Measurements from ENCODE around the gene PHTF1.

The PHTF1 gene

DNA sequence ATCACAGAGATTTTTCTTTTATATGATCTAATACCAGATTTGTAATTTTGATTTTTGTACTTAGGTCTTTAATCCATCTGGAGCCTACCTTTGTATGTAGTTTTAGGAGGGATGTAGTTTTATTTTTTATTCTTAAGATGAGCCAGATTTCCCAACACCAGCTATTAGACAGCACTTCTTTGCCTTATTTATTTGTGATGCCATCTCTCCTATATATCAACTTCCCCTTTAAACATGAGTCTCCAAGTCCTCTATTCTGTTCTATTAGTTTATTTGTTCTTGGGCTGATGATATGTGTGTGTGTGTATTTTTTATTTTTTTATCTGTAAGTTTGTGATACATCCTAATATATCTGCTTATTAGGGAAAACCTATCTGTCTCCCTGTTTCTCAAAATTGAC is 94.2 kb downstream of the PHTF1 start:
- DNase-seq (ENCODE audit: low spot score) = no peak

GRCh38 chr1:113663165-113663951 is 95.9 kb downstream of the PHTF1 start:
- no peak for DNase-seq (ENCODE audit: low spot score)

DNA sequence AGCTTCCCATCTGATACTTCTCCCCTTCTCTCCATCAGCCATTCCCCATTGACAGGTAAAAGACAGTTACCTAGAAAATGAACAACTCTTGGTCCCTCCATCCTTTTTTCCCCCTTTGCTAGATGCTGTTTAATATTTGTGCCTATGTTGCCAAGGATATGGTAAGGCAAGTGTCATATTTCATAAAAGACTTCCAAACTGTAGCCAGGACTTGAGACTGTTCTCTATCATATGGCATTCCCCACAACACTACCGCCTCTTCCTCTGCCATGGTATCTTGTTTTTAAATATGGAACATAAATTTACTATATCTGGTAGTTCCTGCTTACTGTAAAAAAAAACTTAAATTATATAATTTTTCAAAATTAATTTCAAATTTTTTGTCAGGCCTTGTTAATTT is 97.2 kb downstream of the PHTF1 start:
- no peak for DNase-seq (ENCODE audit: low spot score)

GRCh38 chr1:113660088-113660487 is 99.2 kb downstream of the PHTF1 start:
- DNase-seq (ENCODE audit: low spot score) = no peak

GRCh38 chr1:113659556-113659955 is 99.7 kb downstream of the PHTF1 start:
- DNase-seq (ENCODE audit: low spot score) = no peak

DNA sequence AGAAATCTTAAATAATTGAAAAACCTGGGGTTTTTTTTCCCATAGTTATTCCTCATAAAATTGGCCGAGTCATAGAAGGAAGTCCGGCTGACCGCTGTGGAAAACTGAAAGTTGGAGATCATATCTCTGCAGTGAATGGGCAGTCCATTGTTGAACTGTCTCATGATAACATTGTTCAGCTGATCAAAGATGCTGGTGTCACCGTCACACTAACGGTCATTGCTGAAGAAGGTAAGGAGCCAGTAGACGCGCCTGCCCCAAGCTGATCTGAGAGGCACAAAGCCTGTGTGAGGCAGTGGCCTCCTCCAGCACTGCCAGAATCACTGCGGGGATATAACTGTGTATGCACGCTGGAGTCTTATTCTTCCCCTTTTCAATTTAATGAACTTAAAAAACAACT is 100.3 kb downstream of the PHTF1 start:
- DNase-seq (ENCODE audit: low spot score) = no peak

DNA sequence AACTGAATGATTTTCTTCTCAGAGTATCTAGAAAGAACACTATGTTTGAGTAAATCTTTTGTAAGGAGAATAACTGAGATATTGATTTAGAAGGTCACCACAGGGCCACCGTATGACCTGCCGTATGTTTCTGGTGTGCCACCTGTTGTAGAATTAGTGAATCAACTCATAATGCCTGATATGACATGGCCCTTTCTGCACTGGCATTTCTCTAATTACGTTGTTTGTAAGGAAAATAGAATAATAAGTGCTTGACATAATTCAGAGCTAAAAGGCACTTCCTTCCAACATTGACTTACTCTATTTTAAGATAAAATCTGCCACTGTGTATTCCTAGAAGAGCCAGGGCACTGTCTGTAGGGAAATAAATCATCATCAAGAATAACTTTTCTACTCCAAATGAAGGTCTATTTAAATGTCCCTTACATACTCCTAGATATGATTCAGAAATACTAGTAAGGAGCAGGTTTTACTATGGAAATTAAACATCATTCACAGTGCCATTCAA is 101.7 kb downstream of the PHTF1 start:
- DNase-seq (ENCODE audit: low spot score) = no peak

- DNase-seq (ENCODE audit: low spot score) = no peak
These were observed 102.2 kb downstream of the PHTF1 start for GRCh38 chr1:113657126-113657525.

DNA sequence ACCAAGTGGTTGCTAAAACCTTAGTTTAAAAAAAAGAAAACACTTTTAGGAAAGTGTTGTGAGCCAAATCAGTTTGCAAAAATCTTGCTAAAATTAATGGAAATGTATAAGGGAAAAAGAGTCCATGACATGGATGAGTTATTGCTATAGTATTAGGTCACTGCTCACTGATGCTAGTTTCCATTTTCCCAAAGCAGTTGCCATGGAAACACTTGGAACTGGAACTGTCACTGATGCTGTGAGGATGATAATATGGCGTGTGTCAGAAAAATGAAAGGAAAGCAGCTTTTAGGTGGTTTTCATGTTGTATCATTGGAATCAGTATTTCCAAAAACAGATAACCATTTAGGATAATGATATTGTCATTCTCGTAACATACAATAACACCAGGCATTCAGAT is 104.4 kb downstream of the PHTF1 start:
- no peak for DNase-seq (ENCODE audit: low spot score)

DNA sequence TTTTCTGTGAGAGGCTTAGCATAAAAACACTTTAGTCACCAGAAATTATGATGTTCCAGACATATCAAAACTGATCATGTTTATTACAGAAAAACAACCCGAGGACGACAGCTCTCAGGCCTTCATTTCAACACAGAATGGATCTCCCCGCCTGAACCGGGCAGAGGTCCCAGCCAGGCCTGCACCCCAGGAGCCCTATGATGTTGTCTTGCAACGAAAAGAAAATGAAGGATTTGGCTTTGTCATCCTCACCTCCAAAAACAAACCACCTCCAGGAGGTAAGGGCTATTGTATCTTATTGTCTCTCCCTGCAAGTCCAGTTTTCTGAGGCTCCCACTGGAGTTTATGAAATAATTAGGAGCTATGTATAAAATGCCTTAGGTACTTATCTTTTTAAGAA is 105.5 kb downstream of the PHTF1 start:
- DNase-seq (ENCODE audit: low spot score) = no peak

DNA sequence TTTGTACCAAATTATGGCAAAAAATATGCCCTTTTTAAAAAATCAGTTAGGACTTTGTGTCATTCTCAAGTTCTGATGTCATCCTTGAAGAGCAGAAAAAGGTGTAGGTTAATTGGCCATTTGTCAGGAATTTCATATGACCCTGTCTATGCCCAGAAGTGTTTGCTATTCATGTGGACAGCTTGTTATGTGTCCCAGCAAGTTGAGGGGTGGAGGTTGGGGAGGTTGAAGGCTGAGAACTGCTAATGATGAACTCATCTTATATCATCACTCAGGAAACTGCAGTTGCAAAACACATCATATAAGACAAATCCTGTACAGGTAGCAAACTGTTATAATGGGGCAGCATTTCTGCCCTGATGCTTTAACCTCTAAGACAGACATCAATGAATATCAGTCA is 106.5 kb downstream of the PHTF1 start:
- no peak for DNase-seq (ENCODE audit: low spot score)

DNA sequence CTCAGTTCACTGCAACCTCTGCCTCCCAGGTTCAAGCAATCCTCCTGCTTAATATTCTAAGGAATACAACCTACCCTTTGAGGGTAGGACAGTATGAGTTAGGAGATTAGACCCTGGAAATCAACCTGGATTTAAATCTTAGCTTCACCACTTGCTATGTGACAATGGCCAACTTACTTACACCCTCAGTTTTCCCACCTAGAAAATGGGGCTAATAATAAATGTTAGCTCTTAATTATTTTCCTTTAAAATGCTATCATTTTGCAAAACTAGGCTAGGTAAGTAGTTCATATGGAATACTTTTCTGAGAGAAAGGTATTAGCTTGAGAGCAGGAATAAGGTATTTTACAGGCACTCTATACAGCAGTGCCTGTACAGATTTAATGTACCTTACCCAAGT is 110.8 kb downstream of the PHTF1 start:
- no peak for DNase-seq (ENCODE audit: low spot score)

DNA sequence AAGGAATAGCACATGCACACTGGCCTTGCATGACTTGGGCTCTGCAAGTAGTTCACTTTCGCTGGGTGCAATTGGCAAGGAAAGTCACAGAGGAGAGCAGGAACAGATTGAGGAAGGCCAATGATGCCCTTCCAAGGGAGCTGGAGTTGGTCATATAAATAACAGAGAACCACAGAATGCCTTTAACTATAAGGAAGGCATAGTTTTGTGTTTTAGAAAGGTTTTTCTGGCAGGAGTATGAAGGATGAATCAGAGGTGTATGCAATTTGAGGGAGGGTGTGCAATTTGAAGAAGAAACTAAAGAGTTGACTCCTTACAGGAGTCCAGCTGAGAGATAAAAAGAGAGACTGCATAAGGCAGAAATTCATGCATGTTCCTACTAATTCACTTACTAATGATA is 112.1 kb downstream of the PHTF1 start:
- DNase-seq (ENCODE audit: low spot score) = no peak

Data from HuH-7.5 (cell line).